Right forelimb (tissue), 1 donor: Measurements from ENCODE around the gene CYP26B1.

Experiments used
- DNase-seq: peaks from one replicate; pipeline ENCODE4 v3.0.0-alpha.2; 2018

The CYP26B1 gene

DNA sequence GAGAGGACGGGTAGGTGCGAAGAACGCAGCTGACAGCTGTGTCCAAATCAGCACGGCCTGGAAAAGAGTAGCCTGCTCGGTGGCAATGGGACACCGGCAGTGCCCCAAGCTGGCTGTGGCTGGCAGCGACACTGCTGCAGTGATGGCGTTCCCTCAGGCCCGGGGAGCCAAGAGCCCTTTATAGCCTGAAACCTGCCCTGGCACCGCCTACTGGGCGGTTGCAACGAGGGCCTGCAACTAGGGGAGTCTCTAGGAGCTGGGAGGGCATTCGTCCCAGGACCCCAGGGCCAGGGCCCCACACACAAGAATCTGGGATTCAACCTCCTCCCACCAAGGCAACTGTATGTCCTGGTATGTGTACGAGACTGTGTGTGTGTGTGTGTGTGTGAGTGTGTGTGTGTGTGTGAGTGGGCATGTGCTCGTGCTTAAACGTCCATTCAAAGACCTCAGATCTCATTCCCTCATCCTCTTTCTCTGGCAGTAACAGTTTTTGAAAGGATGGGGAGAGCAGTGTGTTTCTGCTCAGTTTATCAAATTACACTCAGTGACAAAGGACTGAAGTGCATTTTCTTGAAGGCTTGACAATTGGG is 6.8 kb upstream of the CYP26B1 start:
- peak; percentile 27 for DNase-seq

GRCh38 chr2:72153924-72154323 is 6.3 kb upstream of the CYP26B1 start:
- DNase-seq, result no peak

- peak; percentile 23 for DNase-seq
Observed at GRCh38 chr2:72153026-72153791, 5.5 kb upstream of the CYP26B1 start.

DNA sequence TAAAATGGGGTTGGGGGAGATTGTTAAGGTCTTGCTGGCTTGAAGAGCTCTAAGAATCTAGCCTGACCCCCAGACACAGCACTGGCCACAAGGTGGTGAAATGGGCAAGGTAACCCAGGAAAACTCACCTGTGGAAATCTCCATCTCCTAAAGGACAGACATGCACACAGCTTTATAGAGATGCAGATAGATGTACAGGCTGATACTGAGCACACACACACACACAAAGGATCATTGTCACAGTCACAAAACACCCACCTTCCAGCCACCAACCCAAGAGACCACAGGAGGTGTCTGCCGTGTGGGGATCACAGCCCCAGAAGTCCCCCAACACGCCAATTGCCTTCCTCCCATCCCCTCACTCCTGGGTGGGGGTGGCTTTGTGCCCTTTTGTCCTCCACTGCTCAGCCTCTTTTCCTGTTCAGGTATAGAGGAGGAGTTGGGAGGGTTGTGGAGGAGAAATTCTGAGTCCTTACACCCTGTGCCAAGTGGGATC is 3.2 kb upstream of the CYP26B1 start:
- DNase-seq, result peak; percentile 32

GRCh38 chr2:72150157-72150860 is 2.6 kb upstream of the CYP26B1 start:
- DNase-seq, result peak; percentile 92

- DNase-seq, result peak; percentile 61
Observed at GRCh38 chr2:72149556-72150156, 2.0 kb upstream of the CYP26B1 start.

- DNase-seq, result peak; percentile 84
Observed at GRCh38 chr2:72148837-72149555, 1.3 kb upstream of the CYP26B1 start.

DNA sequence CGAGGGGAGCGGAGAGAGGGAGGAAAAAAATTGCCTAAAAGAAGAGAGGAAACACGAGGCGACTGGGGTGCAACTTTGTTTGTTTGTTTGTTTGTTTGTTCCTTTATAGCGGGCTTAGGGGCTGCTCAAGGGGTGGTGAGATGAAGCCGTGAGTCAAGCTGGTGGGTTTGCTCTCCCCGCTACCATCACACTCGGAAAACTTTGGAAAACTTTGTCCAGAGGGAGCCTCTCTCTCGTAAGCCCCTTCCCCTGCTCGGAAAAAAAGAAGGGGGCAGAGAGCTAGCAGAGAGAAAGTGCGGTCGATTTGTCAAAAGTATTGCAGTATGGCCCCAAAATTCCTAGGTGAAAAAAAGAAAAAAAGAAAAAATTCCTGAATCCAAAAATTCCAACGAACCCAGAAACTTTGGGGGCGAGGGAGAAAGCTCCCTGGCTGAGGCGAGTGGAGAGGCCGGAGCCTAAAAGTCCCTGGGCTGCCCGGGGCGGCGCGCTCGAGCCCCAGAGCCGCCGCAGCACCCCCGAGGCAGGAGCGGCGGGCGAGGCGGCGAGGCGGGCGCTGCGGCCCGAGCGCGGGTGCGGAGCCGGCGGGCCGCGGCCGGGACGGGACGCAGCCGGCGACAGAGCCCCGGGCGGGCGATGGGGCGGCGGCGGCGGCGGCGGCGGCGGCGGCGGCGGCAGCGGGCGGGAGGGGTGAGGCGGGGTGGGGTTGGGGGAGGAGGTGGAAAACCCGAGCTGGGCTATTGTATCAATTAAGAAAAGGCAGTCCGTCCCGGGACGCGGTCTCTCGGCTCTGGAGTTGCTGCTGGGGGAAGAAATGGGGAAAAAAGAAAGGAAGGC is 558 bp upstream of the CYP26B1 start:
- DNase-seq, result peak; percentile 44

DNA sequence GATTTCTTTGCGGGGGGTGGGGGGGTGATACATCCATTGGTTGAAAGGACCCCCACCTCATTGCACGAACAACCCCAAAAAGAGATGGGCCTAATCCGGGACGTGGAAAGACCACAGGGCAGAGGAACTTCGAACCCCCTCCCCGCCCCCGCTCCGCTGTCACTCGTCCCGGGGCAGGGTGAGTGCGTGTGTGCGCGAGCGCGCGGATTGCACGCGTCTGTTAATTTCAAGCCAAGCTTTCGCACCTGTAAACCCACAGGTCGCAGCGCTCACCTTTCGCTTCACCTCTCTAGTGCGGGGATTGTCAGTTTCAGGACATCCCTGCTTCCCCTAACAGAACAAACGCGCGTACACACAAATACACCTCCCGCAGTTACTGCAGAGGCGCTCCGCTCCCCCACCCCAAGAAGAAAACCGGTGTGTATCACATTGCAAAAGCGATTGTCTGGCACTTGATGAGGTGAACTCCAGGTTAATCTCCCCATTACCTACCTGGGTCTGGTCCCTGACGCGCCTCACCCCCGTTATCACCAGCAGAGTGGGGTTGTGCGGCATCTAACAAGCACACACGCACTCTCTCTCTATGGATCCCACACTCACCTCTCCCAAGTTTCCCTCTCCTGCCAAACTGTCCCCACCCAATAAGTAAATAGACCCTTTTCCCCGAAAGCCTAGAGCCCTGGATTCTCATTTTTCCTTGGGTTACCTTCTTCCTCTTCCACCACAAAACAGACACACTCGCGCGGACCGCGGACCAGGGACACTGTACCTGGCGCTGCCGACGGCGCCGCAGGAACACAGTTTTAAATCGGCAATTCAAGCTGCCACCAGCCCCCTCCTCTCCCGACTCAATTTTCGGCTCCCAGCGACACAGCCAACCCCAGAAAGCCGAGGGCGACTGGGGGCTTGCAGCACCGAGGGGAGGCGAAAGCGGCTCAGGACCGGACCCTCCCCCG is 1.0 kb downstream of the CYP26B1 start:
- peak; percentile 47 for DNase-seq

GRCh38 chr2:72145658-72146329 is 1.9 kb downstream of the CYP26B1 start:
- DNase-seq, result no peak

DNA sequence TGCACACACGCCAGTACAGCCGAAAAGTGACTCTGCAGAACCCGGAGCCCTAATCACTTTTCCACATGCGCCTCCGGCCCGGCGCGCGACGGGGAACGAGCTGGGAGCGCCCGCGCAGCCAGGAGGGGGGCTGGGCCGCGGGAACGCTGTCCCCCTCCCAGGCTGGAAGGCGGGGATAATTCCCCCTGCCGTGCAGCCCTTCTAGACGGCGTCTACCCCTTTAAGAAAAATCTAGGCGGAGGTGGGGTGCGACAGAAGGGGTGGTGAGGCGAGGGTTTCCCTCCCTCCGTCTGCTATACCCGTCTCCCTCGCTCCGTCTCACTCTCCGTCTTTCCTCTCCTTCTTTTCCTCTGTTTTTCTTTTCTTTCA is 2.4 kb downstream of the CYP26B1 start:
- peak; percentile 83 for DNase-seq

DNA sequence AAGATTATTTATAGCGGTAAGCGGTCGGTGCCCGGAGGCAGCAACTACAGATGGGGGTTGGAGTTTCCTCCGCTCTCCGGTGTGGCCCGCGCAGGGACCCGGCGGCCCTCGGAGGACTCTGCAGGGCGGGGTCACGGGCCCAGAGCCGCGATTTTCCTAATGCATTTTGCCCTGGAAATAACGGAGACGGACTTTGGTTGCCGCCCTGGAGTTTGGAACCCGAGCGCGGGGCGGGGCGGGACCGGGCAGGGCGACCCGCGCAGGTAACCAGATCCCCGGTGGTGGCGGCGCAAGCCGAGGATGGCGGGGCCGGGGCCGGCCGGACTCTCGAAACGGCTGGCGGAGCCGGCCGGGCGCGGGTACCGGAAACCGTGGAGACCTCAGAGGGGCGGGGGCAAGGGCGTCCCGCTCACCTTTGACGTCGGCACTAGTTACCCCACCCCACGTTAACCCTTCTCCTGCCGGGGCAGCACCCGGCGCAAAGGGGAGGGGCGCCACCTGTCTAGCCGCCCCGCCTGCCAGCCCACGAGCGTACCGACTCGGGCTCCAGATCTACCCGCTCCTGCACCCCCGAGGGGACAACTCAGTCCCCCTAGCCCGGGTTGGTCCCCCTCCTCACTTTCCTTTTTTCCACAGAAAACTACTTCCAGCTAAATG is 2.9 kb downstream of the CYP26B1 start:
- peak; percentile 82 for DNase-seq

DNA sequence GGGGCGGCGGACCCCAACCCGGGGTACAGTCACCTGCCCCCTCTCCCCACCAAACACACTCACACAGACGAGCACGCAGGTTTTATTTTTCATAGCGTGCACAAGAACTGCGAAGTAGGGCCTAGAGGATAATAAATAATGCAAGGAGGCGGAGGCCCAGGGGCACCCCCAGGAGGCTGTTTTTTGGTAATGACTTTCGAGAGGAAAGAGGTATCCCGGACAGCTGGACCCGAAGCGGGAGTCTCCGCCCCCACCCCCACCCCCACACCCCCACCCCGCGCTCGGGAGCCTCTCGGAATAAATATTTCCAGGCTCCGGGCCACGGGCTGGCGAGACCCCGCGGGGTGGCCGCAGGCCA is 3.4 kb downstream of the CYP26B1 start:
- DNase-seq, result peak; percentile 90

GRCh38 chr2:72143441-72144273 is 4.0 kb downstream of the CYP26B1 start:
- peak; percentile 66 for DNase-seq

DNA sequence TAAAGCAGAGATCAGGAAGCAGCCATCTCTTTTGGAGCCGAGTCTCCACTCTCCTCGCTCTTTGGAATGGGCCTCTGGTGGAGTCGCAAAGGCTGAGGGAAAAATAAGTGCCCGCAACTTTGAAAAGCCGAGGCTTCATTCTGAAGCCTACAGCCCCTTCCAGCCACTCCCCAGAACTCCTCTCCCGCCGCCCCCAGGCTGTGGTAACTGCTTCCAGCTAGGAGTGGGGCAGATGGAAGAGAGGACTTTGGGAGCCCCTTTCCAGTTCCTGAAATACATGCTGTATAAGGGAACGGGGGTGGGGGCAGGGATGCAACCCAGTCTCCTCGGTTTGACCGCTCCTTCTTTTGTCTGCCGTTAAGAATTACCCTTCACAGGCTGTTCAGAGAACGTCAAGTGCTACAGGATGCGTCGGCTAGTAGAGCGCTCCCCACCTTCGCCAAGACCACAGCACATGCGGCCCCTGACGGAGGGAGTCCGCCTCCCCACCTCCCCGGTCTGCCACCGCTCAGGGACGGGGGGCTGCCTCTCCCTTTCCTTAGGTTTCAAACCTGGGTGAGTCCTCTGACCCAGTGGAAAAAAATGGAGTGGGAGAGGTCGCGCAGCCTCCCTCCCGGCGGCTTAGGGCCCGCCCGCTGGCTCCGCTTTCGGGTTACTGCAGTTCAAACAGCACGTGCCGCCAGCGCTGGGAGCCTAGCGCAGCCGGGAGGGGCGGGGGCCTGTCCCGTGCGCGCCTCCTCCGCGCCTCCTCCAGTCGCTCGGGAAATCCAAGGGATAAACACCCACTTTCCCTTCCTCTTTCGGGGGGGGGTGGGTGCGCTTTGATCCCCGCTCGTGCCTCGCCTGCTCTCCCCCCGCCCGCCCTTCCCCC is 4.9 kb downstream of the CYP26B1 start:
- DNase-seq, result peak; percentile 85

GRCh38 chr2:72141881-72142451 is 5.7 kb downstream of the CYP26B1 start:
- DNase-seq, result peak; percentile 41

- DNase-seq, result peak; percentile 46
Observed at GRCh38 chr2:72141032-72141645, 6.5 kb downstream of the CYP26B1 start.
